ENCODE data around the gene SLC25A3.

GRCh38 chr12:98591209-98591608, 2.3 kb upstream of the SLC25A3 start:
- TF ChIP-seq, protein P1, sequence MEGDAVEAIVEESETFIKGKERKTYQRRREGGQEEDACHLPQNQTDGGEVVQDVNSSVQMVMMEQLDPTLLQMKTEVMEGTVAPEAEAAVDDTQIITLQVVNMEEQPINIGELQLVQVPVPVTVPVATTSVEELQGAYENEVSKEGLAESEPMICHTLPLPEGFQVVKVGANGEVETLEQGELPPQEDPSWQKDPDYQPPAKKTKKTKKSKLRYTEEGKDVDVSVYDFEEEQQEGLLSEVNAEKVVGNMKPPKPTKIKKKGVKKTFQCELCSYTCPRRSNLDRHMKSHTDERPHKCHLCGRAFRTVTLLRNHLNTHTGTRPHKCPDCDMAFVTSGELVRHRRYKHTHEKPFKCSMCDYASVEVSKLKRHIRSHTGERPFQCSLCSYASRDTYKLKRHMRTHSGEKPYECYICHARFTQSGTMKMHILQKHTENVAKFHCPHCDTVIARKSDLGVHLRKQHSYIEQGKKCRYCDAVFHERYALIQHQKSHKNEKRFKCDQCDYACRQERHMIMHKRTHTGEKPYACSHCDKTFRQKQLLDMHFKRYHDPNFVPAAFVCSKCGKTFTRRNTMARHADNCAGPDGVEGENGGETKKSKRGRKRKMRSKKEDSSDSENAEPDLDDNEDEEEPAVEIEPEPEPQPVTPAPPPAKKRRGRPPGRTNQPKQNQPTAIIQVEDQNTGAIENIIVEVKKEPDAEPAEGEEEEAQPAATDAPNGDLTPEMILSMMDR (IDR thresholded peaks at IDR 0.05): no peak
- no peak for TF ChIP-seq POLR2A (IDR thresholded peaks at IDR 0.05)

All from body of pancreas (tissue), 4 donors.